HG02571 (cell line): Measurements from ENCODE around the gene RALGPS1.

Experiments used
- ATAC-seq: cut with Tn5 transposase; IDR thresholded peaks from one replicate; pipeline ENCODE4 v1.9.1; 2021; ENCODE audit warnings: mild to moderate bottlenecking, moderate library complexity; ENCODE audit not compliant: unreplicated experiment

Gene RALGPS1

DNA sequence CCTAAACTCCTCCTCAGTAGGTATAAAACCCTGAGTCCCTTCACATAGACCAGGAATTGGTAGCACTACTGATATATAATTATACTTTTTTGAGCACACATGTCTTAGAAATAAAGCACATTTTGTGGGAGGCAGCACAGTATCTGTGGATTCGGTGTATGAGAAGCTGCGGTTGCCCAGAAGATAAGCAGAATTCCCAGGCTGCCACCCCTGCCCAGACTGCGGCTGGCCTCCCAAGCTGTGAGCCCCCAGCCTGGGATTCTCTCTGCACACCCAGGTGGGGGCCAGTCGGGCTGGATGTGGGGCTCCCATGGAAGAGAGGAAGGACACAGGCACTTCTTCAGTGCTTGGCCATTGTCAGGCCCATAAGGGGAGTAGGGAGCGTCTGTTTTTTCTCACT, 233.4 kb downstream of the RALGPS1 start:
- no peak for ATAC-seq

DNA sequence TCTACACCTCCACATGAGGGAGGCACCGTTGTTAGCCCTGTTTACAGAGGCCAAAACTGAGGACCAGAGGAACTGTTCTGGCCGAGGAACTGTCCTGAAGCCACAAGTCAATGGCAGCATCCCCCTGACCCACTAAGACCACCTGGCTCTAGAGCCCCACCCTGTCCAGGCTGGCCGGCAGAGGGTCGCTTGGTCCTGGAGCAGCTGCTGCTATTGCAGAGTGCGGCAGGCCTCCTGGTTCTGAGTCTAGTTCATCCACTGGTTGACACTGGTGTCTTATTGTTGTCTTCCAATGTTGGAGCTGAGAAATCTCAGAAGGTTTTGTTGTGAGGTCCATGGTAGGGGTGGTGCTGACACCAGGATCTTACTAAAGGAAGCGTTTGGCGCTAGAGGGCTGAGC, 234.4 kb downstream of the RALGPS1 start:
- ATAC-seq = no peak

DNA sequence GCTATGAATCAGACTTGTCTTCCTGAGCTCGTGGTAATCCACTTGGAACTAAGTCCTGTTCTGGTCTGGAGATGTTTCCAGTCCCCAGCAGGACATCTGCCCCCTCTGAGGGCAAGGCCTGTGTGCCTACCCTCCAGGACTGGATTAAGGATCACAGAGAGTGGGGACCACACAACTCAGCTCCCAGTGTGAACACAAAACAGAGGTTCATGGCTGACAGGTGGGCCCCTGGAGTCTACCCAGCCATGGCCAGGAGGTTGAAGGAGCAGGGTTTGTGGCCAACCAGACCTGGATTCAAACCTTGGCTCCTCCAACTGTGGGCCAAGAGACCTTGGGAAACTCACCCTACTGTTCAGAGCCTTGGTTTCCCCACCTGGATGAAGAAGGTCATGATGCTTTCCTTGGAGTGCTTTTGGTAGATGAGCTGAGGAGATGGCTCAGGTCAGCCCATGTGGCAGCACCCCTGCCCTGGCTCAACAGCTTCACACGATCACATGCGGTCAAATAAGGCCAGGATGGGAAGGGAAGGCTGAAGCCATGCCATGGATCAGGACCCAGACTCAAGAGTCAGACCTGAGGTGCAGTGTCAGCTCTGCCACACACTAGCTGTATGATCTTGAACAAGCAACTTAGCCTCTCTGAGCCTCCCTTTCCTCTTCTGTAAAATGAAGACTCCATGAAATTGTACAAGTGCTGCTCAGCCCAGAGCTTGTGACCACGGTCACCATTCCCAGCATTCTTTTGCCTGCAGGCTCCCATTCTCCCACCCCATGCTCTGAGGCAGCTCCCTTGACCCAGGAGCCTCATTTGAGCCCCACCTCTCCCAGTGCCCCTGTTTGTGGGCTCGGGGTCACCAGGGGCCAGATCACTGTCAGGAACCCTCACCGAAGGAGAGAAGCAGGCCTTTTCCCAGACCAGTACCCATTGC, 235.1 kb downstream of the RALGPS1 start:
- ATAC-seq = no peak

DNA sequence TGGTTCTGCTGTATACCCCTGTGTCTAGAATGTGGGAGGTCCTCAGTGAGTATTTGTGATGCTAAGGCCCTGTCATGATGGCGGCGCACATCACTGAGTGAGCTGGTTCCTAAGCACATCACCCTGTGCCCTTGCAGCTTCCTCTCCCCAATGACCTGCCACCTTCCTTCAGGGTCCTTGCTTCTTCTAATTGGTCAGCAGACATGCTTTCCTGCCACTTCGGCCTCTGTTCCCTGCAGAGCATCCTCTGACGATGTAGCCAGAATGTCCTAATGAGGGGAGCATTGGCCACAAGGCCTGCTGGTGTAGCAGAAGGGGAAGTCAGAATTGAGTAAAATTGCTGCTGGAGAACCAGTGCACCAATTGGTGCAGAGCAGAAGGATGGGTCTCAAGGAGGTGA, 238.9 kb downstream of the RALGPS1 start:
- ATAC-seq = no peak

DNA sequence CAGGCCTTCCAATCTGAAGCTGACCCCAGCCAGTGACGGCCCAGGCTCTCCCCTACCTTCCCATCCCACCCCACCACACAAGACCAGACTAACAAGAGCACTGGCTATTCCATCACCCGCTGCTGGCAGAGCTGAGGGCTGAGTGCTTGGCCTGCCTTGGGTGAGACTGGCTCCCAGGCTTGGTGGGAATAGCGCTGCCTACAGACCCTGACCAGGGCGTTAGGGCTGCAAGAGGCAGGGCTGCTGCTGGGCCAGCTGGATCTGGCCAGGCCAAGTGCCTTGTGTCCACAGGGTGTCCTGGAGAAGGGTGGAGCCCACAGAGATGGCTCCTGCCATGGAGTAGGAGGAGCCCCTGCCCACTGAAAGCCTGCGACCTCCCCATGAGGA, 239.4 kb downstream of the RALGPS1 start:
- no peak for ATAC-seq

DNA sequence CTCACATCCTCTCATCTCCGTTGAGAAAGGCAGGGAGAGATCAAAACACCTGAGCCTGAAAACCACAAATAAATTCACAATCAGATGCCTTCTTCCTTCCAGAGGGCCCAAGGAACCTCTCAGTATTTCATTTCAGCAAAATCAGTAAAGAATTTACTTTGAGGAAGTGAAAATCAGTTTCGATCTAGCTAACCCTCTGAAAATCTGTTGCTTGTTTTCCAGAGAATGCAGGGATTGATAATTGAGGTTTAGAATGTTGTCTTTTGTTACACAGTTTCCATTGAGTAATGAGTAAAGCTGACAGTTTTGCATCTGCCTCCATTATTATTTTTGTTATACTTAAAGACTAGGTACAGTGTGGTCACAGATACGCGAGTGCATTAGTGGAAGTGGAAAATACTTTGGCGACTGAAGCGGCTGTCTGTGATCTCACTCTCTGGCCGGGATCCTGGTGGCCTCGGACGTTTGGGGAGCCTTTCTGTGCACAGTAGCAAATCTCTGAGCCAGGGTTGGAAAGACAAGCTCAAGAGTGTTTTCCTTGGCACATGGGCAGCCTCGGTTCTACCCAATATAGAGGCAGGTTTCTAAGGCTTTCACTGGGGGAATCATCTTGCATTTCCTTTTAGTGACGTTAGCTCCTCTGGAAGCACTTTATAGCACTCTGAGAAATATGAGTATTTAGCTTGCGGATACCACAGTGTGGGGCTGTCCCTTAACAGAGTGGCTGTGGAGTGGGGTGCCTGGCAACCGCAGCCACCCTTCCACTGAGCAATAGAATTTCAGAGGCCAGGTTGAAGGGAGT, 240.0 kb downstream of the RALGPS1 start:
- ATAC-seq = no peak

DNA sequence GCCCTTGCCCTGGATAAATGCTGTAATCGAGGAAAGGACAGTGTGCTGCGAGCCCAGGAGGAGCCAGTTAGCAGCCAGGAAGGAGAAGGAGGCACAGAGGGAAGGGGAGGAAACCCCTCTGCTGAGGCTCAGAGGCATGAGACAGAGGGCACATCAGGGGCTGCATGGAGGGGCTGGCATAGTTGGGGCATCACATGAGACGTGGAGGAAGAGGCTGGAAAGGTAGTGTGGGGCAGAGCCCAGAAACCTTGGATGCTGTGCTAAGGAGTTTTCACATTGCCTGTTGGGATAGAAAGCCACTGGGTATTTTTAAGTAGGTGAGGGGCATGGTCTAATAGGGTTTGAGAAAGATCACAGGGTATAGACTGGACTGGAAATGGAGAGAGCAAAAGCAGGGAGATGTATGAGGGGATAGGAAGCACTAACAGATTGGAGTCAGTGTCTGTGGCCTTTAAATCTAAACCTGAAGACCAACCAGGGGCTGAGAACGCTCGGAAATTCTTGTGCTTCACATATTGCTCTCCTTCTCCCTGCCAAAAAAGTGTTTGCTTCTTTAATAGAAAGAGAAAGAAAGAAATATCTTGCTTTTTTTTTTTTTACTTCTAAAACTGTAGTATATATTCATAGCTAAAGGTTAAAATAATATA, 240.9 kb downstream of the RALGPS1 start:
- no peak for ATAC-seq

DNA sequence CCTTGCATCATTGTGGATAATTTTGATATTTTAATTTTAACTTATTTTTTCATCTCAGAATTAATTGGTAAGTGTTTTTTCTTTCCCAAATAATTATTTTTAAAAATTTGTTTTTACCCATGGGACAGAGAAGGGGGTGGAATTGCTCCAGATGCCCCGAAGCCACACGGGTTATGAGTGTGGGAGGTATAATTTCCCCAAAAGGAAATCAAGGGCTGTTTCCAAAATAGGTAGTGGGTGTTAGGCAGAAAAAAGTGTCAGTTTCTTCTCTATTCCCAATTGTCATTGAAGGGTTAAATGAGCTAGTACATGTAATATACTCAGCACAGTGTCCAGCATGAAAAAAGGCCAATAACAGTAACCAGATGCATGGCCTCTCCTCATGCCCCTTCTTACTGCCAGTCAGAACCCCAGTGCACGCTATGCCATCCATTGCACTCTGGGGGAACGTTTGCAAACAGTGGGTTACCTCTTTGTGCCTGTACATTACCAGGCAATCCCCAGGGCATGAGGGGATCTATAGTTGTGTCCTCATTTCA, 244.3 kb downstream of the RALGPS1 start:
- no peak for ATAC-seq

DNA sequence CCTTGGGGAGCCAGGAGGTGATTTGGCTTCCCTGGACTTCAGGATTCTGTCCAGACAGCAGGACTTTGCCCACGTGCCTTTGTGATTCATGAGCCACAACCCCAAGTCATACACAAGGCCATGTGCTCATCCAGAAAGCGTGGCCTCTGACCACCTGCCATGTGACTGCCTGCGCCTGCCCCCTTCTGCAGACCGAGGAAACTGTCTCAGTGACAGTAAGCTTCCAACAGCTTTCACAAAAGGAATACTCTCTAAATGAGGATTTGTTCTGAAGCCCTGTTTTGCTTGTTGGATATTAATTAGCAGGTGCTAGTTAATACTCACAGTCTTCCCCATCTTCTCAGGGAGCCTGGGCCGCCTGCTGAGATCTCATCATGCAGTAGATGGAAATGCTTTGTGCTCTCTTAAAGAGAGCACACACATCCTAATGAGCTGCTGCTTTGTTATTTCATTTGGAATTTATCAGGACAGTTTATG, 244.8 kb downstream of the RALGPS1 start:
- ATAC-seq = no peak

DNA sequence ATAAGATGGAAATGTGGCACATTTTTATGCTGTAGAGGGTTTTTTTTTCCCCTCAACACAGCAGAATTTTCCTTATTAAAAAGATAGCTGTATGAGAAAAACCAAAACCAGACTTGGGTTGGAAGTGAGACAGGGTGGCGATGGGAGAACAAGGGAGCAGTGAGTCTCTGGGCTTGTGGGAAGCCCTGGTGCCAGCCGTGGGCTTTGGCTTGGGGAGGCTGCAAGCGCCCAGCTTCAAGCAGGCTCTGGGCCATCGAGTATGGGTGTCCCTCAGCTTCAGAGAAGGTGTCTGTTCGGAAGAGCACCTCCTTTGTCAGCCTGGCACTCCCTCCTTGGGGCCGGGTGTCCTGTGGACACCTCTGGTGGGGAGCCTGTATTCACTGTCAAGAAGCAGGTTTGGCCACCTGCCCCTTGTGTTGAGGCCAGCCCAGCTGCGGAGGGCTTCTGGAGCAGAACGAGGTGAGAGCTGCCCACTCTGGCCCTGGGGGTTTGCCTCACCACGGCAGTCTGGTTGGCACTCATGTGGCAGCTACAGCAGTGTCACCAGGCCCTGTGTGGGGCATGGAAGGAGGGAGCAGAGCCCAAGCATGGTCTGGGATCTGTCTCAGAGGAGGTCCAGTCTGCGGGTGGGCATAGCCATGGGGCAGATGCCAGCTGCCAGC, 245.5 kb downstream of the RALGPS1 start:
- ATAC-seq = no peak

DNA sequence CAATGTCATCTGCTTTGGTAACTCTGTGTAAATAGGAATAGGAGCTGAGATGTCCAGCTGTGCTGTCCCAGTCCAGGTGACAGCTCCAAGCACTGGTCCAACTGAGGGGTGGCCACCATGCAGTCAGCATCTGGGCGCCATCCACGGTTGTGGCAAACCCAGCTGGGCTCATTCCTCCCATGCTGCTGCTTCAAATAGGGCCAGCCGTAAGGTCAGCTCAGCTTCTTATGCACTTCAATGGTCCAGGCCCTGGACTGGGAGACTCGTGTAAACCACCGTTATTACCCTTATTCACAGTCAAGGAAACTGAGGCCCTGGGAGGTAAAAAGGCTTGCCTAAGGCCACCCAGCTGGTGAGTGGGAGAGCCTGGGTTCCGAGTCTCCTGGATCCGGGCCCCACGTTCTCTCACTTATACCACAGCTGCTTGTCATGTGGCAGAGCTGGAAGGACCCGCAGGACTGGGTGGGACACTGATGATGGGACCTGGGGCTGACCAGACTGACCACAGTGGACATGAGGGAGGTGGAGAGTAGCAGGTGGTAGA, 246.6 kb downstream of the RALGPS1 start:
- no peak for ATAC-seq

DNA sequence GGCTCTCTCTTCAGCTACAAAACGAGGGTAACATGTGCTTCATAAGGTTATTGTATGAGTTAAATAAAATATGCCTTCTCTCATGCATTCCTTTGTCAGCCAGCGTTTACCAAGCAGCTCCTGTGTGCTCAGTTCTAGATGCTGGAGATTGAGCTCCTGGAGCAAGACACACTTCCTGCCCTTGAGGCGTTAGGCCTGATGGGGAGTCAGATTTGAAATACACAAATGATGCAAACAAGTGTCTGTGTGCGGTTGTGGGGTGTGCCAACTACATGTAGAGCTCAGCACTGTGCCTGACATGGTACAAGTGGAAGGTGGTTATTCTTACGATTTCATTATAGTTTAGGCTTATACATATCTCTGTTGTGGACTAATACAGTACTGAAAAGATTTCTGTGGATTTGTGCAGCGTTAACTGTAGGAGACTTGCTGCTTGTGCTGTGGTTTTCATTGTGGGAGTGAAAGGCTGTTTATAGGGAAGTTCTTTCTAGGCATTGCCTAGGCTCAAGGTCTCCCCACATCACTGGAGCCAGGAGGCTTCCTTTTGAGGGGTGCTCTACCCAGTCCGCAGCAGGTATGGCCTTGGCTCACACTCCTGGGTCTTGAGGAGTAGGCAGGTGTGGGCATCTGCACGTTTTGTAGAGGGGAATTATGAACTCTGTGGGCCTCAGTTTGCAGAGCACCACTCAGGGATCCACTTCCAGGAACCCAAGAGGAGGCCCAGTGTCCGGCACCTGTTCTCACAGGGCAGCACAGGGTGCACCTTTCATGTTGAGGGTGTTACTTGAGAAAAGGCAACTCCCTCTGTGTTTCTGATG, 247.7 kb downstream of the RALGPS1 start:
- no peak for ATAC-seq

DNA sequence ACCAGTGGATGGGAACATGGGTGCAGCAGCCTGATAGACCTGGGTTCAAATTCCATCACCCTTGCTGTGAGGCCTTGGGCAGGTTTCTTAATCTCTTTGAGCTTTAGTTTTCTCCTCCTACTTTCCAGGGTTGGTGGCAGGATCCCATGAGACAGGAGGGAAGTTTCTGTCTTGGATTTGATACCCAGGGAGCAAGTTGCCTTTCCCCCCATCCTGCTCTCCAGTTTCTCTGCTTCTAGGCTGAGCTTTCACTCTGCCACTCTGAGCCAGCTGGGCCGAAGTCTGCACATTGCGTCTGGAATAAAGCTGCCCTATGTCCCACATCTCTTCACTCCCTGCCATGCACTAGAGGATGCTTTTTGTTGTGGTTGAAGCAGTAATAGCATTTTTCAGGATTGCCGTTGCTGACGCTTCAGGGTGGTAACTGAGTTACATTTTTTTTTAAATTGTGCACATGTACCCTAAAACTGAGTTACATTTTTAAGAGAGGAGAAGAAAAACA, 248.3 kb downstream of the RALGPS1 start:
- no peak for ATAC-seq

DNA sequence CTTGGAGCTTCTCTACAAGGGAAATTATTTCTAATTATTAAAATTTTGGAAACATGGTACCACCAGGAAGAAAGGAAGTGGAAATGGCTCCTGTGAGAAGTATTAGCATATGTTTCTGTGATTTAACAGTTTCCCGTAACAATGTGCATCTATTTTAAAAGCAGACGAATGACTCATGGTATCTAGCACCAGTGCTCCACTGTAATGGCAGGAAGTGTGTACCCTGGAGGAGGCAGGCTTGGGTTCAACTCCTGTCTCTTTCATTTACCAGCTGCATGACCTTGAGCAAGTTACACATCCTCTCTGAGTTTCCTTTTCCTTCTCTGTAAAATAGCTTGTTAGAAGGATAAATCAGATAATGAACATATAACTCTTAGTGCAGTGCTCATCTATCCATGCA, 248.8 kb downstream of the RALGPS1 start:
- no peak for ATAC-seq

DNA sequence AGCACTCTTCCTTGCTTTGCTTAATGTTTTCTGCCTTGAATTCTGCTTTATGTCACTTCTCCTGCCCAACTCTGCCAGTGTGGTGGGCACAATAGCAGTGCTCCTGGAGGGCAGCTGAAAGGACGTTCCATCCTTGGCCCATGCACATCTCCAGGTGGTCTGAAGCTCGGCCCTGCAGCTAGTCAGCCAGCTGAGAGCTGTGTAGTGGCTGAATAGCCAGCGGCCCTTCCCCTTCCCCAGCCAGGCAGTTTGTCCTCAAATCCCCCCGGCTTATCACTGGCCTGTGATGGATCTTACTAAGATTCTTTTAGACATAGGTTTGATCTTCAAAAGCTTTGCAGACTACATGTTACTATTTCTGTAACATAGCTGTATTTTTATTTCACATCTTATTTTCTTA, 250.5 kb downstream of the RALGPS1 start:
- ATAC-seq = no peak

DNA sequence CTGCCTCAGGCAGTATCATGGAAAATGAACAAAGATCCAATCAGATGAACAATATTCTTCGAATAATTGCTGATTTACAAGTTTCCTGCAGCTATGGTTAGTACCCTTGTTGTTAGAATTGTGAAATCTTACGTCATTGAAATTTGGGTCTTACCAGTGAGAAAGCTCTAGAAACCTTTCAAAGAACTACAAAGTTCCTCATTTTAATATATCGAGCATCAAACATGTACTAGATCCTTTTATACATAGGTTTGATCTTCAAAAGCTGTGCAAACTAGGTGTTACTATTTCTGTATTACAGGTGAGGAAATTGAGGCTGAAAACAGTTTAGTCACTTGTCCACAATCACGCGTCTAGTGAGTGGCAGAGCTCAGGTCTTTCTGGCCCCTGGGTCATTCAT, 251.5 kb downstream of the RALGPS1 start:
- no peak for ATAC-seq

DNA sequence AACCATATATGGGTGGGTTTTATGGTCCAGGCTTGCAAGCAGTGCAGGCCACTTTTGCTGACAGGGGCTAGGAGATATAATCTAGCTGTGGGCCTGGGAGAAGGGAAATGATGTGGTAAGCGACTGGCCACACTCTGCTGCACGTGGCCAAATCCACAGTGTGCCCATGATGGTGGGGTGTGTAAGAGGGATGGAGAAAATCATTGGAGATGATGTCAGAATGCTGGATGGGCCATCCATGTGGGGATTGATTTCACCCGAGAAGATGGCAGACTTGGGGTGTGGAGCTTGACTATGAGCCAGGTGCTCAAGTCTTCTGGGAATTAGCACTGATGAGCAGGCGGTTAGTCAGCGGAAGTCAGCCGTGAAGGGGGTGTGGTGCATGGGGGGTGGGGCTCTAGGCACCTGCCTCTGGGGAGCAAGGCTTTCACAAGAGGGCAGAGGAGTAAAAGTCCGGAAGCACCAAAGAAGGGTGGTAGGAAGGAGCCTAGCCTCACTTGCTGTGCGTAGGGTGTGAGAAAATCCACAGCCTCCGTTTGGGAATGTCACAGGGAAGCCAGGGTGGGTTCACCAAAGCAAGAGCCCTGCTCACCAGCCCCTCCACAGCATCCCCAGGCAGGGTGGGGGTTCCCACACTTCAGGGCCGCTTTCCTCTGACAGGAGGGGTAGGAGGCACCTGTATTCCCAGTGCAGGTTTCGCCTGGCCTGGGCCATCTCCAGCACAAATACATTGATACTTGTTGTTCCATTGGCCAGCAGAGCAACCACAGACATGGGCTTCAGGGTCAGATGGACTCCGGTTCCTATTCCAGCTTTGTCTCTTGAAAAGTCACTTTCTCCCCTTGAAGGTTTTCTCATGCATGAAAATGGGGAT, 252.3 kb downstream of the RALGPS1 start:
- ATAC-seq = peak; percentile 70

DNA sequence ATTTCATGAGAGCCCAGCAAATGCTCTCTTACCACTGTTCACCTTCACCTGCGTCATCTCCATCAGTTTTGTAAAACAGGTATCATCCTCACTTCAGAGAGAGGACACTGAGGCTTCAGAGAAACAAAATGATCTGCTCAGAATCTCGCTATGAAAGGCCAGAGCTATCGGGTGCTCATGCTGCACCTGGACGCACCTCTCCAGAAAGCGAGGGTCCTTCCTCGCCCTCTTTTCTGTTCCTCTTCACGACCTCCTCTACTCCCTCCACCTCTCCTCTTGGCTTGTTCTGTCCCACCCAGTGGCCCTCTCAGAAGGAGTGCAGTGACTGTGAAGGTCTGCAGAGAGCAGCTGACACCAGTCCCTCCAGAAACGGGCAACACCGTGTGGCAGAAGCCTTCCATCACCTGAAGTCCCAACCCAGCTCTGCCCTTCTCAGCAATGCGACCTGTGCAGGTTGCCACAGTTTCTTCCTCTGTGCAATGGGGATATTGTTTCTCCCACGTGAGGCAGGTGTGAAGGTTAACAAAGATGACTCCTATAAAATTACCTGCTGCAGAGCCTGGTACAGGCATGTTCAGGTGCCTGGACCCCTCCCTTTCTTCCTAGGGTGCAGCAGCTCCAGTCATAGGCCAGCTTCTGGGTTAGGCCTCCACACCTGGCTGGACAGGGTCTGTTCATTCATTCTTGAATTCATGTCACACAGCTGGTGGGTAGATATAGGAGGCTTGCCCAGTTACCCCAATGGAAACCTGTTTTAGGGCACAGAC, 253.2 kb downstream of the RALGPS1 start:
- no peak for ATAC-seq
